ENCODE measurements around the gene CCDC13. TPM values are rescaled to one million over a fixed set of nuclear protein-coding genes. Genes with fewer than 3 reads are reported as not detected.
A peak's percentile ranks its signal among the peaks of the same experiment; 100 is the strongest.

The CCDC13 gene
- total and polyA plus RNA-seq, 10 of the 15 experiments (the other 5 are each of a cell fraction or from before 2014, with no cell fraction given) = 0.13 to 0.81 (median 0.30) TPM; not detected in 4

DNA sequence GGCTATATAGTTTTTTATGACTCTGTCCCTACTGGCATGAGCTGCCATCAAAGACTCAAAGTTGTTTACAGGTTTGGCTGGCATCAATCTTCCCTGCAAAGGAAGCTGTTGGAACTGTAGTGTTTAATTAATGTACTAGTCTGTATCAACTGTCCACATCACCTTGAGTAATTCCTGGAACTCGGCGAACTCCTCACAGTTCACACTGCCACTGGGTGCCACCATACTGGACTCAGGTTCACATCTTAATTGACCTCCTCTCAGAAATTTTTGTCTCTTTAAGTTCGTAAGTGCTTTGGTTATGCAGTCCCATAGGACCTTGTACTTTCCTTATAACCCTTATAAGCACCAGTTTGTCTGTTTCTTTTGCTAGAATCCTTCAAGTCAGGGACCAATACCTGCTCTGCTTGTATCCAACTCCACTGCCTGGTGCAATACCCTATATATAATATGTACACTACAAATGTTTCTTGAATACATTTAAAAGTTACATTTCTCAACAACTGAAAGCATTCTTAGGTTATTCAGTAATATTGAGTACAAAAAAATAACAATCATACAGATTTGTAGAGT lies 28.1 kb upstream of the CCDC13 start:
- H3K9ac ChIP-seq (ENCODE audit: control insufficient read depth, insufficient read depth, low read length) = no peak overlapping the region
- H3K36me3 ChIP-seq (ENCODE audit: control insufficient read depth in 2 of 2, insufficient read depth in 2 of 2, low read length in 1 of 2) = no peaks in the 10 kb centered on the region
- H4K20me1 ChIP-seq (ENCODE audit: control insufficient read depth, insufficient read depth) = no peaks in the 10 kb centered on the region
- CTCF ChIA-PET = interaction anchor here (0.9 to 2.1 kb wide), 4 partner anchors 21 to 80 kb away, joined by 3 to 18 read pairs (median 6); no protein-coding TSS in a partner anchor
- no peak overlapping the region for H3K4me3 ChIP-seq
- SMC1A ChIA-PET (ENCODE audit: uncharacterized antibody, unreplicated experiment) = no interaction called here
- H3K27ac ChIP-seq (ENCODE audit: control insufficient read depth, insufficient read depth) = no peak overlapping the region
- H3K9me3 ChIP-seq (replicated peaks; ENCODE audit: control insufficient read depth, insufficient read depth, low read length) = no peaks in the 10 kb centered on the region
- in situ Hi-C loops (cut with MboI) (no loop called here), intact Hi-C loops (cut with micrococcal nuclease; ENCODE audit: unreplicated experiment) (no loop called here)
- 0 out of 2 replicates have a peak overlapping the region, but pooled peaks have one; percentile 84 for H3K4me2 ChIP-seq (ENCODE audit: control insufficient read depth, insufficient read depth)
- 88% methylated on average over 3 of the region's 3 CpGs for WGBS (ENCODE audit: insufficient coverage, insufficient replicate concordance, low lambda C conversion rate, missing lambda C conversion rate)
- FAIRE-seq (no peak), ATAC-seq (no peak), DNase-seq (ENCODE audit: low read depth, low spot score) (no peak)
- no TSS peak for BruUV-seq (replicated peaks)
- peaks cover 39% of the 10 kb centered on the region for H3K79me2 ChIP-seq (ENCODE audit: control insufficient read depth, insufficient read depth, low read length)
- H3K4me1 ChIP-seq (ENCODE audit: control insufficient read depth, insufficient read depth, low read length) = no peaks in the 10 kb centered on the region; the same call in 1 of the 2 replicates
- POLR2A ChIA-PET = no interaction called here
- no peak overlapping the region for H2AFZ ChIP-seq (ENCODE audit: control insufficient read depth, low read depth, low read length)
- no peaks in the 10 kb centered on the region for H3K27me3 ChIP-seq (replicated peaks in 1 of 2; ENCODE audit: control insufficient read depth in 2 of 2, insufficient read depth in 2 of 2, low read length in 1 of 2)
- RAD21 ChIA-PET (ENCODE audit: unreplicated experiment) = no interaction called here
- no peak for TF ChIP-seq ZNF217 (IDR thresholded peaks at IDR 0.05)
- TF ChIP-seq MEF2A (IDR thresholded peaks at IDR 0.05; ENCODE audit: insufficient read depth, low read depth, low read length) = no peak
- no peak for TF ChIP-seq SUPT20H (IDR thresholded peaks at IDR 0.05; ENCODE audit: borderline replicate concordance, control insufficient read depth, low read depth, low read length)
- no peak for TF ChIP-seq SKIL (IDR thresholded peaks at IDR 0.05; ENCODE audit: low read depth, poor library complexity, severe bottlenecking)
- TF ChIP-seq, protein P1, sequence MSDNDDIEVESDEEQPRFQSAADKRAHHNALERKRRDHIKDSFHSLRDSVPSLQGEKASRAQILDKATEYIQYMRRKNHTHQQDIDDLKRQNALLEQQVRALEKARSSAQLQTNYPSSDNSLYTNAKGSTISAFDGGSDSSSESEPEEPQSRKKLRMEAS (IDR thresholded peaks at IDR 0.05; ENCODE audit: low read depth, low read length) = no peak
- no peak for TF ChIP-seq NFYA (IDR thresholded peaks at IDR 0.05; ENCODE audit: borderline replicate concordance, low read depth, low read length)
- no peak for TF ChIP-seq SMAD5 (IDR thresholded peaks at IDR 0.05; ENCODE audit: low read depth)
- no peak for TF ChIP-seq FOXK2 (IDR thresholded peaks at IDR 0.05)
- TF ChIP-seq RELA (IDR thresholded peaks at IDR 0.05; ENCODE audit: borderline replicate concordance, partially characterized antibody) = no peak
- TF ChIP-seq USF1 (IDR thresholded peaks at IDR 0.05; ENCODE audit: borderline replicate concordance, extremely low read length, insufficient read depth, low read depth, low read length) = no peak
- TF ChIP-seq PML (IDR thresholded peaks at IDR 0.05; ENCODE audit: low read length) = no peak
- TF ChIP-seq SRF (IDR thresholded peaks at IDR 0.05; ENCODE audit: low read depth in 2 of 2, low read length in 2 of 2) = no peak
- TF ChIP-seq, protein P2, sequence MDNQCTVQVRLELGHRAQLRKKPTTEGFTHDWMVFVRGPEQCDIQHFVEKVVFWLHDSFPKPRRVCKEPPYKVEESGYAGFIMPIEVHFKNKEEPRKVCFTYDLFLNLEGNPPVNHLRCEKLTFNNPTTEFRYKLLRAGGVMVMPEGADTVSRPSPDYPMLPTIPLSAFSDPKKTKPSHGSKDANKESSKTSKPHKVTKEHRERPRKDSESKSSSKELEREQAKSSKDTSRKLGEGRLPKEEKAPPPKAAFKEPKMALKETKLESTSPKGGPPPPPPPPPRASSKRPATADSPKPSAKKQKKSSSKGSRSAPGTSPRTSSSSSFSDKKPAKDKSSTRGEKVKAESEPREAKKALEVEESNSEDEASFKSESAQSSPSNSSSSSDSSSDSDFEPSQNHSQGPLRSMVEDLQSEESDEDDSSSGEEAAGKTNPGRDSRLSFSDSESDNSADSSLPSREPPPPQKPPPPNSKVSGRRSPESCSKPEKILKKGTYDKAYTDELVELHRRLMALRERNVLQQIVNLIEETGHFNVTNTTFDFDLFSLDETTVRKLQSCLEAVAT (IDR thresholded peaks at IDR 0.05) = no peak
- TF ChIP-seq, protein P3, sequence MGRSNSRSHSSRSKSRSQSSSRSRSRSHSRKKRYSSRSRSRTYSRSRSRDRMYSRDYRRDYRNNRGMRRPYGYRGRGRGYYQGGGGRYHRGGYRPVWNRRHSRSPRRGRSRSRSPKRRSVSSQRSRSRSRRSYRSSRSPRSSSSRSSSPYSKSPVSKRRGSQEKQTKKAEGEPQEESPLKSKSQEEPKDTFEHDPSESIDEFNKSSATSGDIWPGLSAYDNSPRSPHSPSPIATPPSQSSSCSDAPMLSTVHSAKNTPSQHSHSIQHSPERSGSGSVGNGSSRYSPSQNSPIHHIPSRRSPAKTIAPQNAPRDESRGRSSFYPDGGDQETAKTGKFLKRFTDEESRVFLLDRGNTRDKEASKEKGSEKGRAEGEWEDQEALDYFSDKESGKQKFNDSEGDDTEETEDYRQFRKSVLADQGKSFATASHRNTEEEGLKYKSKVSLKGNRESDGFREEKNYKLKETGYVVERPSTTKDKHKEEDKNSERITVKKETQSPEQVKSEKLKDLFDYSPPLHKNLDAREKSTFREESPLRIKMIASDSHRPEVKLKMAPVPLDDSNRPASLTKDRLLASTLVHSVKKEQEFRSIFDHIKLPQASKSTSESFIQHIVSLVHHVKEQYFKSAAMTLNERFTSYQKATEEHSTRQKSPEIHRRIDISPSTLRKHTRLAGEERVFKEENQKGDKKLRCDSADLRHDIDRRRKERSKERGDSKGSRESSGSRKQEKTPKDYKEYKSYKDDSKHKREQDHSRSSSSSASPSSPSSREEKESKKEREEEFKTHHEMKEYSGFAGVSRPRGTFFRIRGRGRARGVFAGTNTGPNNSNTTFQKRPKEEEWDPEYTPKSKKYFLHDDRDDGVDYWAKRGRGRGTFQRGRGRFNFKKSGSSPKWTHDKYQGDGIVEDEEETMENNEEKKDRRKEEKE (IDR thresholded peaks at IDR 0.05) = no peak

Data from GM12878 (cell line).